Skeletal muscle satellite cell (primary cell): ENCODE data around the gene LGALS3BP.
"Not testable (repeated sequence)": the region's sequence is repeated elsewhere in the genome, so short reads cannot be mapped to it uniquely, and the experiment has no call there.

ENCODE experiments used
- H3K27me3 ChIP-seq: 2 replicates; pipeline ENCODE4 v1.7.0; 2013; ENCODE audit warnings: low read length; ENCODE audit not compliant: control insufficient read depth, insufficient read depth
- H3K36me3 ChIP-seq: 2 replicates; pipeline ENCODE4 v1.7.0; 2013; ENCODE audit warnings: mild to moderate bottlenecking, control low read depth, low read length; ENCODE audit not compliant: insufficient read depth
- H3K4me1 ChIP-seq: 2 replicates; pipeline ENCODE4 v1.7.0; 2013; ENCODE audit warnings: low read length; ENCODE audit not compliant: control insufficient read depth, insufficient read depth
- H3K4me2 ChIP-seq: 2 replicates; pipeline ENCODE4 v1.7.0; 2013; ENCODE audit warnings: mild to moderate bottlenecking, low read length
- H3K4me3 ChIP-seq: 2 replicates; pipeline ENCODE4 v1.7.0; 2013; ENCODE audit warnings: low read length
- H3K9ac ChIP-seq: 2 replicates; pipeline ENCODE4 v1.7.0; 2013; ENCODE audit warnings: mild to moderate bottlenecking, low read depth, low read length, moderate library complexity
- H3K9me3 ChIP-seq: replicated peaks from 2 replicates; pipeline ENCODE4 v1.7.0; 2013; ENCODE audit warnings: mild to moderate bottlenecking, control low read depth, low read length

The LGALS3BP gene

GRCh38 chr17:78950870-78951269, 28.9 kb downstream of the LGALS3BP start:
- H3K27me3 ChIP-seq, result peaks cover 6% of the 10 kb centered on the region
- H3K9ac ChIP-seq, result no peak overlapping the region
- no peaks in the 10 kb centered on the region for H3K36me3 ChIP-seq
- H3K4me2 ChIP-seq, result no peak overlapping the region
- H3K9me3 ChIP-seq, result peaks cover 17% of the 10 kb centered on the region
- no peak overlapping the region for H3K4me3 ChIP-seq
- H3K4me1 ChIP-seq, result no peaks in the 10 kb centered on the region

DNA sequence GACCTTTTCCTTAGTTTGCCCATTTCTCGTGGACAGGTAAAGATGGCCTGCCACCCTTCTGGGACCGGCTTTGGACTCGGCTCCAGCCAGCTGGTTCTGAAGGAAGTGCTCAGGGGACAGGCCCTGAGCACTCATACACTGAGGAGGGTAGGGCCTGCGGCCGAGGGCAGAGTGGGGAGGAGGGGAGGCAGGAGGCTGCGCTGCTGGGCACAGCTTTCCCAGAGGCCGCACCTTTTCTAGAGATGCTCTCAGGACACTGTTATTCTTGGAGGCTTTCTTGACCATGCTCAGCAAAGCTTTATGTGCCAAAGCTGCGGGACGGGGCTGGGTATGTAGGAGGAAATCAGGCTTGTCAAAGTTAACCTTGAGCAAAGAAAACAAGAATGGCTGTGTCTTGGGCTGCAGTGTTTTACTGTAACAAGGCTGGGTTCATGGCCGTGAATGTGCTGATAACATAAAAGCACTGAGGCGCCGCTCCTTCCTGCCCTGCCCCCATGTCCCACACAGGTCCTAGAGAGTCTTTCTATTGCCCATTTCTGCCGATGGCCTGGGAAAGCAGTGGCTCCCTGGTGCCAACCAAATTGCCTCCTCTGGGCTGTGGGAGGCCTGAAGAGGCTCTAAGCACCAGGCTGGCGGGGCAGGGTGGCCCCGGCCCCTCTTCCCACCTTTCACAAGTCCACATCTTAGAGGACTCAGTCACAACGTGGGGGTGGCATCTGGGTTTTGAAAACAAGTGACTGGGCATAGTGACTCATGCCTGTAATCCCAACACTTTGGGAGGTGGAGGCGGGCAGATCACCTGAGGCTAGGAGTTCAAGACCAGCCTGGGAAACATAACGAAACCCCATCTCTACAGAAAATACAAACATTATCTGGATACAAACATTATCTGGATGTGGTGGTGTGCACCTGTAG, 32.2 kb downstream of the LGALS3BP start:
- H3K4me3 ChIP-seq, result no peak overlapping the region
- H3K4me1 ChIP-seq, result no peaks in the 10 kb centered on the region
- H3K36me3 ChIP-seq, result no peaks in the 10 kb centered on the region
- peaks cover 17% of the 10 kb centered on the region for H3K27me3 ChIP-seq
- H3K4me2 ChIP-seq, result no peak overlapping the region
- no peak overlapping the region for H3K9ac ChIP-seq
- peaks cover 17% of the 10 kb centered on the region for H3K9me3 ChIP-seq

GRCh38 chr17:78946631-78947030, 33.1 kb downstream of the LGALS3BP start:
- H3K9me3 ChIP-seq, result peaks cover 17% of the 10 kb centered on the region
- no peak overlapping the region for H3K9ac ChIP-seq
- no peaks in the 10 kb centered on the region for H3K4me1 ChIP-seq
- no peak overlapping the region for H3K4me3 ChIP-seq
- H3K27me3 ChIP-seq, result peaks cover 17% of the 10 kb centered on the region
- no peak overlapping the region for H3K4me2 ChIP-seq
- H3K36me3 ChIP-seq, result no peaks in the 10 kb centered on the region

- H3K4me1 ChIP-seq, result no peaks in the 10 kb centered on the region
- no peak overlapping the region for H3K4me3 ChIP-seq
- no peaks in the 10 kb centered on the region for H3K36me3 ChIP-seq
- no peak overlapping the region for H3K9ac ChIP-seq
- peaks cover 17% of the 10 kb centered on the region for H3K27me3 ChIP-seq
- peaks cover 12% of the 10 kb centered on the region for H3K9me3 ChIP-seq
- H3K4me2 ChIP-seq, result no peak overlapping the region
These were observed 33.6 kb downstream of the LGALS3BP start for GRCh38 chr17:78946131-78946530.

GRCh38 chr17:78945455-78945854, 34.3 kb downstream of the LGALS3BP start:
- not testable (repeated sequence) for H3K9ac ChIP-seq, H3K4me3 ChIP-seq, H3K9me3 ChIP-seq, H3K4me1 ChIP-seq, H3K4me2 ChIP-seq, H3K36me3 ChIP-seq
- peaks cover 17% of the 10 kb centered on the region for H3K27me3 ChIP-seq

DNA sequence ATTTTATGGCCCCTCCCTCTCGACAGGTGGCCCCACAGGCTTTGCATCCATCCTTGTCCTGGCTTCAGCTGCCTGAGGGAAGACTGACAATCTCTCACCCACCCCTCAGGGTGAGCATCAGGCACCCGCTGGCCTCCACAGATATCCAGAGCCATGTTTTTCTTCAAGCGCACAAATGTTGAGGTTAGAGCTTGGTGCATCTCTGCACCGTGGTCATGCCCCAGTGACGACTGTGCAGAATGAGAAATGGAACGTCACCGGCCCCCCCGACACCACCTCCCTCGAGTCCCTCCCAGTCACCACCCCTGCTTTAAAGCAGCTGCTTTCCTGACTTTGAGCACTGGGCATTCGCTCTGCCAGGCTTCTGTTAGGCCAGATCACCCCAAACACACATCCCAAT, 34.8 kb downstream of the LGALS3BP start:
- H3K4me3 ChIP-seq, result no peak overlapping the region
- H3K27me3 ChIP-seq, result peaks cover 17% of the 10 kb centered on the region
- H3K9me3 ChIP-seq, result peaks cover under 1% of the 10 kb centered on the region
- H3K36me3 ChIP-seq, result no peaks in the 10 kb centered on the region
- no peak overlapping the region for H3K9ac ChIP-seq
- H3K4me1 ChIP-seq, result peaks cover 10% of the 10 kb centered on the region
- H3K4me2 ChIP-seq, result no peak overlapping the region

- Histone ChIP-seq H3K4me2 (no peak overlapping the region), H3K27me3 (peaks cover 17% of the 10 kb centered on the region), H3K9ac (no peak overlapping the region), H3K36me3 (no peaks in the 10 kb centered on the region), H3K4me3 (no peak overlapping the region), H3K9me3 (no peaks in the 10 kb centered on the region), H3K4me1 (peaks cover 19% of the 10 kb centered on the region)
These were observed 35.7 kb downstream of the LGALS3BP start for GRCh38 chr17:78944026-78944425.

DNA sequence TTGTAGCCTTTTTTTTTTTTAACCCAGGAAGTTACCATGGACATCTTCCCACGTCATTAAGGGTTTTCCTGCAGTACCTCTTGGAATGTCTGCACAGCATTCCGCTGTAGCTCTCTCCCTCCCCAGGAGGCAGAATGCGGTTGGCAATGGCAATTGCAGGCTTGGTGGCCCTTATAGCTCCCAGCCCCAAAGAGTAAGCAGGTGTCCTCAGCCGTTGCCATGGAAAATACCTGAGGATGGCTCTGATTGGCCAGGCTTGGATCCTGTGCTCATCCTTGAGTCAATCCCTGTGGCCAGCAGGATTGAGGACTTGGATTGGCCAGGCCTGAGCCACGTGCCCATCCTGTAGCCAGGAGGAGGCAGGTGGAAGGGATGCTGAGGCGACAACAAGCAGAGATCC, 39.0 kb downstream of the LGALS3BP start:
- Histone ChIP-seq H3K27me3 (peaks cover 17% of the 10 kb centered on the region), H3K36me3 (no peaks in the 10 kb centered on the region), H3K4me3 (no peak overlapping the region), H3K4me2 (no peak overlapping the region), H3K4me1 (peaks cover 31% of the 10 kb centered on the region), H3K9me3 (no peaks in the 10 kb centered on the region), H3K9ac (no peak overlapping the region)

DNA sequence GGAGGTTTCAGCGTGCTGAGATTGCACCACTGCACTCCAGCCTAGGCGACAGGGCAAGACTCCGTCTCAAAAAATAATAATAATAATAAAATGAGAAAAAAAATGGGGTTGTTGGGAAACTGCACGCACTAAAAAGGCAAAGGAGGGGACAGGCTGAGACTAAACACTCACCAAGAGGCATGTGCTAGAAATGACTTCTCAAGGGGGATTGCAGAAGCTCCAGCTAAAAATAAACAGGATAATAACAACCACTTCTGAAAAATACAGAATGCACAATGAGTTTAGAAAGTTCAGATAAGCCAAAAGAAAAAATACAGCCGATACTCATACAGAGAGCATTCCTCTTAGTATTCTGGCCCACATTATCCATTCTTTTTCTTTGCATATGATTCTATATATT, 39.5 kb downstream of the LGALS3BP start:
- Histone ChIP-seq H3K4me3 (no peak overlapping the region), H3K9ac (no peak overlapping the region), H3K9me3 (no peaks in the 10 kb centered on the region), H3K4me1 (peaks cover 35% of the 10 kb centered on the region), H3K27me3 (peaks cover 17% of the 10 kb centered on the region), H3K4me2 (peak overlapping the region; percentile 76), H3K36me3 (no peaks in the 10 kb centered on the region)

DNA sequence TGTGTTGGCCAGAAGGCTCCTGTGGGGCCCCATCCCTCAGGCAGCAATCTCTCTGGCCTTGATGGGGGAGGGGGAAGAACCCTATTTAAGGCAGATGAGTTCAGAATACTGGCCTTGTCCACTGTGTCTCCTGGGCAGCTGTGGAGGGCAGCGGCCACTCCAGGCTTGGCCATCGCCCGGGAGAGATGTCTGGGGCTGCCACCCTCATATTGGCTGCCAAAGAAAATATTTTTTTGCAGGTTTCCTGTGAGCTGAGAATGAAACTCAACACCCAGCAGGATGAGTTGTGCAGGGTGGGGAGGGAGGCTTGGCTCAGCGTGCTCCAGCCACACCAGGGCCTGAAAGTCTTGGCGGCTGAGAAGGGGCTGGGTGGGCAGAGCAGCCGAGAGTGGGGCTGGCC, 40.1 kb downstream of the LGALS3BP start:
- H3K9me3 ChIP-seq, result no peaks in the 10 kb centered on the region
- peak overlapping the region; percentile 28 for H3K9ac ChIP-seq
- peaks cover 11% of the 10 kb centered on the region for H3K27me3 ChIP-seq
- H3K4me2 ChIP-seq, result peak overlapping the region; percentile 76
- no peaks in the 10 kb centered on the region for H3K36me3 ChIP-seq
- H3K4me3 ChIP-seq, result peak overlapping the region; percentile 38
- peaks cover 41% of the 10 kb centered on the region for H3K4me1 ChIP-seq

- no peaks in the 10 kb centered on the region for H3K27me3 ChIP-seq
- H3K4me1 ChIP-seq, result peaks cover 59% of the 10 kb centered on the region
- no peak overlapping the region for H3K9ac ChIP-seq
- H3K4me2 ChIP-seq, result no peak overlapping the region
- no peaks in the 10 kb centered on the region for H3K36me3 ChIP-seq
- H3K9me3 ChIP-seq, result no peaks in the 10 kb centered on the region
- no peak overlapping the region for H3K4me3 ChIP-seq
These were observed 42.2 kb downstream of the LGALS3BP start for GRCh38 chr17:78937561-78937960.
